HepG2 (cell line): ENCODE data around the gene APRT. TPM values are rescaled to one million over a fixed set of nuclear protein-coding genes. Genes with fewer than 3 reads are reported as not detected.

ENCODE experiments used
- ARID2 ChIP-seq: sonication (generic); formaldehyde crosslinking; IDR thresholded peaks from 2 replicates; pipeline ENCODE4 v1.8.1; 2022; ENCODE audit warnings: mild to moderate bottlenecking, missing genetic modification reagents, borderline replicate concordance
- ATF7 ChIP-seq, 2 experiments: fragments of 450-650 bp in 1 of 2; sonication (generic) in 1 of 2; formaldehyde crosslinking in 1 of 2; IDR thresholded peaks; 2 replicates each; pipeline versions ENCODE4 v1.4.0 to v1.6.1; 2016 to 2020; ENCODE audit warnings: antibody characterized with exemption in 1 of 2, mild to moderate bottlenecking in 1 of 2, missing genetic modification reagents in 1 of 2
- CBX2 ChIP-seq, 2 experiments: fragments of 200-600 bp in 1 of 2; sonication (generic); formaldehyde crosslinking in 1 of 2; IDR thresholded peaks; 2 replicates each; pipeline versions ENCODE4 v1.7.0 to v1.8.1; 2018 to 2022; ENCODE audit warnings: low read depth in 2 of 2, low read length in 1 of 2, mild to moderate bottlenecking in 1 of 2, missing genetic modification reagents in 1 of 2
- CREB1 ChIP-seq, 2 experiments: fragments of 450-650 bp in 1 of 2; IDR thresholded peaks; 2 replicates each; pipeline ENCODE4 v1.6.1; 2016 to 2017; ENCODE audit warnings: control low read depth in 1 of 2, mild to moderate bottlenecking in 1 of 2, missing compliant biosample characterization in 1 of 2, missing genetic modification characterization in 1 of 2
- E2F1 ChIP-seq: sonication (generic); formaldehyde crosslinking; IDR thresholded peaks from 2 replicates; pipeline ENCODE4 v1.5.0; 2020; ENCODE audit warnings: missing genetic modification reagents
- EEA1 ChIP-seq: sonication (generic); formaldehyde crosslinking; IDR thresholded peaks from 2 replicates; pipeline ENCODE4 v1.5.1; 2020; ENCODE audit warnings: mild to moderate bottlenecking, missing genetic modification reagents, borderline replicate concordance
- GATAD2A ChIP-seq: IDR thresholded peaks from 2 replicates; pipeline ENCODE4 v1.6.1; 2016
- GMEB1 ChIP-seq: sonication (generic); formaldehyde crosslinking; IDR thresholded peaks from 2 replicates; pipeline ENCODE4 v1.5.1; 2020; ENCODE audit warnings: missing genetic modification reagents, mild to moderate bottlenecking, borderline replicate concordance
- HNRNPK ChIP-seq: fragments of 200-400 bp; formaldehyde crosslinking; IDR thresholded peaks from 2 replicates; pipeline ENCODE4 v1.6.1; 2018; ENCODE audit warnings: low read length, low read depth, moderate library complexity, mild to moderate bottlenecking; ENCODE audit not compliant: poor library complexity, severe bottlenecking
- HOXA5 ChIP-seq: sonication (generic); formaldehyde crosslinking; IDR thresholded peaks from 2 replicates; pipeline ENCODE4 v1.4.0; 2020; ENCODE audit warnings: missing genetic modification reagents
- ISX ChIP-seq: sonication (generic); formaldehyde crosslinking; conservative IDR thresholded peaks from 2 replicates; pipeline ENCODE4 v1.5.0; 2020; ENCODE audit warnings: missing genetic modification reagents
- KDM5A ChIP-seq: fragments of 200-600 bp; sonication (generic); IDR thresholded peaks from 2 replicates; pipeline ENCODE4 v1.7.0; 2018; ENCODE audit warnings: antibody characterized with exemption, mild to moderate bottlenecking, low read length, borderline replicate concordance
- NFIC ChIP-seq: IDR thresholded peaks from 2 replicates; pipeline ENCODE4 v1.6.1; 2012; ENCODE audit warnings: mild to moderate bottlenecking, low read length, inconsistent platforms
- NR0B2 ChIP-seq: sonication (generic); formaldehyde crosslinking; IDR thresholded peaks from 2 replicates; pipeline ENCODE4 v1.4.0; 2020; ENCODE audit warnings: mild to moderate bottlenecking, missing genetic modification reagents
- PCBP1 ChIP-seq: fragments of 200-400 bp; formaldehyde crosslinking; IDR thresholded peaks from 2 replicates; pipeline ENCODE4 v1.6.1; 2017; ENCODE audit warnings: mild to moderate bottlenecking, low read depth, low read length, borderline replicate concordance
- PHF20 ChIP-seq: sonication (generic); formaldehyde crosslinking; IDR thresholded peaks from 2 replicates; pipeline ENCODE4 v1.5.0; 2020; ENCODE audit warnings: mild to moderate bottlenecking, missing genetic modification reagents
- RAD21 ChIP-seq: fragments of 450-650 bp; formaldehyde crosslinking; IDR thresholded peaks from 2 replicates; pipeline ENCODE4 v1.5.0; 2020; ENCODE audit warnings: mild to moderate bottlenecking
- SMARCE1 ChIP-seq: fragments of 450-650 bp; IDR thresholded peaks from 2 replicates; pipeline ENCODE4 v1.6.1; 2017; ENCODE audit warnings: borderline replicate concordance
- TEAD2 ChIP-seq: sonication (generic); formaldehyde crosslinking; IDR thresholded peaks from 2 replicates; pipeline ENCODE4 v1.9.0; 2021; ENCODE audit warnings: missing genetic modification reagents
- ZBTB3 ChIP-seq: sonication (generic); formaldehyde crosslinking; IDR thresholded peaks from 2 replicates; pipeline ENCODE4 v1.4.0; 2020; ENCODE audit warnings: low read depth, mild to moderate bottlenecking, moderate library complexity, missing genetic modification reagents, borderline replicate concordance
- ZBTB7A ChIP-seq: sonication (generic); formaldehyde crosslinking; IDR thresholded peaks from 2 replicates; pipeline ENCODE4 v1.8.0; 2022; ENCODE audit warnings: mild to moderate bottlenecking, missing genetic modification reagents
- ZNF224 ChIP-seq: sonication (generic); formaldehyde crosslinking; IDR thresholded peaks from 2 replicates; pipeline ENCODE4 v1.5.0; 2020; ENCODE audit warnings: mild to moderate bottlenecking, missing genetic modification reagents
- ZNF326 ChIP-seq: sonication (generic); formaldehyde crosslinking; IDR thresholded peaks from 2 replicates; pipeline ENCODE4 v1.4.0; 2020; ENCODE audit warnings: missing genetic modification reagents, borderline replicate concordance
- ZNF329 ChIP-seq: sonication (generic); formaldehyde crosslinking; IDR thresholded peaks from 2 replicates; pipeline ENCODE4 v1.9.0; 2021; ENCODE audit warnings: low read depth, mild to moderate bottlenecking, missing genetic modification reagents
- ZNF597 ChIP-seq: sonication (generic); formaldehyde crosslinking; IDR thresholded peaks from 2 replicates; pipeline ENCODE4 v1.5.0; 2020; ENCODE audit warnings: missing genetic modification reagents
- ZNF777 ChIP-seq: sonication (generic); formaldehyde crosslinking; IDR thresholded peaks from 2 replicates; pipeline ENCODE4 v1.4.0; 2020; ENCODE audit warnings: missing genetic modification reagents
- polyA plus RNA-seq, 8 experiments: library from polyadenylated mRNA; depleted of rRNA in 3 of 8; stranded (reverse) in 7 of 8; unstranded in 1 of 8; fragments of >200 nt; fragmentation: Illumina TruSeq in 4 of 8; extraction: Trizol in 4 of 8; gene quantifications; 2 replicates each; pipeline versions ENCODE4 v1.2.1 to v1.2.3, GENCODE V29; 2011 to 2016; ENCODE audit warnings: low read depth in 4 of 8, missing spikeins in 1 of 8, mixed read lengths in 1 of 8; ENCODE audit not compliant: insufficient read depth in 1 of 8
- total RNA-seq, 5 experiments: library from RNA; depleted of rRNA; stranded (reverse); fragments of >200 nt; fragmentation: Illumina TruSeq; extraction: Trizol; gene quantifications; 2 replicates each; pipeline ENCODE4 v1.2.3, GENCODE V29; 2016; ENCODE audit warnings: low read depth in 1 of 5

APRT gene
- total and polyA plus RNA-seq, 2 of the 13 experiments (the other 11 are each of a cell fraction or from before 2014, with no cell fraction given): 155 to 242 TPM

- TF ChIP-seq ZNF777: no peak
- no peak for TF ChIP-seq ZBTB7A (CRISPR knock-in tag)
- TF ChIP-seq CREB1 (IDR thresholded peaks at IDR 0.05): no peak
- no peak for TF ChIP-seq CREB1 (CRISPR knock-in tag; IDR thresholded peaks at IDR 0.05)
- no peak for TF ChIP-seq TEAD2 (CRISPR knock-in tag)
- no peak for TF ChIP-seq ISX
- TF ChIP-seq PCBP1: no peak
- TF ChIP-seq HNRNPK: no peak
- TF ChIP-seq RAD21 (CRISPR knock-in tag): 0 out of 2 replicates have a peak, but pooled peaks have one; percentile 21
- TF ChIP-seq ZNF224 (CRISPR knock-in tag): no peak
- TF ChIP-seq ZNF597 (CRISPR knock-in tag): no peak
- TF ChIP-seq SMARCE1: no peak
- no peak for TF ChIP-seq ARID2 (CRISPR knock-in tag)
- TF ChIP-seq HOXA5 (CRISPR knock-in tag): no peak; the same call in 1 of the 2 replicates
- no peak for TF ChIP-seq NFIC
- no peak for TF ChIP-seq PHF20 (CRISPR knock-in tag)
- TF ChIP-seq NR0B2 (CRISPR knock-in tag): no peak
- TF ChIP-seq ATF7 (IDR thresholded peaks at IDR 0.05): no peak
- TF ChIP-seq ATF7 (CRISPR knock-in tag; IDR thresholded peaks at IDR 0.05): no peak; the same call in 1 of the 2 replicates
- TF ChIP-seq EEA1: no peak
- no peak for TF ChIP-seq ZNF326
- no peak for TF ChIP-seq ZNF329 (CRISPR knock-in tag)
- no peak for TF ChIP-seq ZBTB3 (CRISPR knock-in tag)
- TF ChIP-seq GMEB1: no peak
- TF ChIP-seq KDM5A: no peak
- TF ChIP-seq GATAD2A (CRISPR knock-in tag): peak; percentile 41; the same call in 1 of the 2 replicates
- TF ChIP-seq CBX2 (IDR thresholded peaks at IDR 0.05; ENCODE audit: low read depth, low read length): no peak
- TF ChIP-seq CBX2 (CRISPR knock-in tag; IDR thresholded peaks at IDR 0.05; ENCODE audit: low read depth): no peak
- TF ChIP-seq E2F1 (CRISPR knock-in tag): no peak
These were observed 24.0 kb downstream of the APRT start (continued) for GRCh38 chr16:88787579-88788314.
